ENCODE data around the gene TMEM232. TPM values are rescaled to one million over a fixed set of nuclear protein-coding genes. Genes with fewer than 3 reads are reported as not detected.

Gene TMEM232
- total and polyA plus RNA-seq, 12 donors: 0.26 to 4.4 (median 3.2) TPM

DNA sequence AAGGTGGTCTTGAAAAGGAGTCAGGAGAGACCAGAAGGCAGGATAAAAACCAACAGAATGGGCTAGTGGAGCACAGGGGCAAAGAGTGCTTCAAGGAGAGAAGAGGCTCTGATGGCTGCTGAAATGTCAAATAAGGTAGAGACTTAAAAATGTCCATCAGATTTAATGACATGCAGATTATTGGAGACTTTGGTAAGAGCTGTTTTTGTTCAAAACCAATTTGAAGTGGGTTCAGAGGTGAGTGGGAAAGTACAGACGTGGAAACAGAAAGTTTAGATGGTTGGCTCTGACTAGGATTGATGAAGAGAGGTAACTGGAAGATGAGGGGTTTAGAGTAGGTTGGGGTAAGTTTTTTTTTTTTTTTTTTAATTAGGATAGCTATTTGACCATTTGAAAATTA lies 26.5 kb upstream of the TMEM232 start:
- Histone ChIP-seq H3K9me3 (no peaks in the 10 kb centered on the region), H3K36me3 (peaks cover 0 to 98% (median 28%) of the 10 kb centered on the region in 9 donors), H3K4me3 (no peak overlapping the region), H3K4me1 (no peaks in the 10 kb centered on the region), H3K27me3 (no peaks in the 10 kb centered on the region), H3K27ac (no peak overlapping the region)
- intact Hi-C loops (cut with DNase I): loop anchor here in 6 of 10 donors (10.0 kb wide), 3 partner anchors 312 to 342 kb away; partner anchors contain the start of genes WDR36 (in 2 of the 6) and TSLP (in 1 of the 6)
- no peak for DNase-seq
- TF ChIP-seq, protein P1, sequence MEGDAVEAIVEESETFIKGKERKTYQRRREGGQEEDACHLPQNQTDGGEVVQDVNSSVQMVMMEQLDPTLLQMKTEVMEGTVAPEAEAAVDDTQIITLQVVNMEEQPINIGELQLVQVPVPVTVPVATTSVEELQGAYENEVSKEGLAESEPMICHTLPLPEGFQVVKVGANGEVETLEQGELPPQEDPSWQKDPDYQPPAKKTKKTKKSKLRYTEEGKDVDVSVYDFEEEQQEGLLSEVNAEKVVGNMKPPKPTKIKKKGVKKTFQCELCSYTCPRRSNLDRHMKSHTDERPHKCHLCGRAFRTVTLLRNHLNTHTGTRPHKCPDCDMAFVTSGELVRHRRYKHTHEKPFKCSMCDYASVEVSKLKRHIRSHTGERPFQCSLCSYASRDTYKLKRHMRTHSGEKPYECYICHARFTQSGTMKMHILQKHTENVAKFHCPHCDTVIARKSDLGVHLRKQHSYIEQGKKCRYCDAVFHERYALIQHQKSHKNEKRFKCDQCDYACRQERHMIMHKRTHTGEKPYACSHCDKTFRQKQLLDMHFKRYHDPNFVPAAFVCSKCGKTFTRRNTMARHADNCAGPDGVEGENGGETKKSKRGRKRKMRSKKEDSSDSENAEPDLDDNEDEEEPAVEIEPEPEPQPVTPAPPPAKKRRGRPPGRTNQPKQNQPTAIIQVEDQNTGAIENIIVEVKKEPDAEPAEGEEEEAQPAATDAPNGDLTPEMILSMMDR (IDR thresholded peaks at IDR 0.05): no peak
- no peak for ATAC-seq
- 73 to 84% methylated on average over 1 of the region's 1 CpG for WGBS, 2 donors

GRCh38 chr5:110751902-110752762 lies 25.7 kb upstream of the TMEM232 start:
- DNase-seq: no peak
- ATAC-seq: no peak

GRCh38 chr5:110738812-110739651 lies 12.6 kb upstream of the TMEM232 start, which contains the start of gene SLC25A46:
Gene SLC25A46, plus strand, starts transcription at chr5:110739007. Its CDS starts 113 bp downstream, at chr5:110739120.
- Histone ChIP-seq H3K27ac (peak within 1 kb of the TSS; percentile 65 to 95 (median 88)), H3K4me1 (peaks cover 0 to 36% (median 21%) of the 10 kb centered on the region in 9 donors), H3K27me3 (peaks cover 0 to 5% (median 0%) of the 10 kb centered on the region in 7 donors), H3K36me3 (peaks cover 0 to 20% (median 0%) of the 10 kb centered on the region in 9 donors), H3K9me3 (no peaks in the 10 kb centered on the region), H3K4me3 (peak within 1 kb of the TSS; percentile 72 to 96 (median 86))
- ATAC-seq: peak; percentile 97 to 99 (median 98)
- 0% methylated on average over 62 of the region's 62 CpGs for WGBS, 2 donors
- peak; percentile 81 to 89 for DNase-seq
- intact Hi-C loops (cut with DNase I): no loop called here
- TF ChIP-seq, protein P1 (IDR thresholded peaks at IDR 0.05): no peak

More at GRCh38 chr5:110751902-110752762, 25.7 kb upstream of the TMEM232 start:
- H3K27me3 ChIP-seq: no peaks in the 10 kb centered on the region
- no peak overlapping the region for H3K27ac ChIP-seq
- intact Hi-C loops (cut with DNase I): loop anchor here in 6 of 10 donors (10.0 kb wide), 3 partner anchors 313 to 343 kb away; partner anchors contain the start of genes WDR36 (in 2 of the 6) and TSLP (in 1 of the 6)
- no peaks in the 10 kb centered on the region for H3K9me3 ChIP-seq
- TF ChIP-seq, protein P1 (IDR thresholded peaks at IDR 0.05): no peak
- 82 to 84% methylated on average over 8 of the region's 8 CpGs for WGBS, 2 donors
- no peak overlapping the region for H3K4me3 ChIP-seq
- H3K36me3 ChIP-seq: peaks cover 0 to 98% (median 28%) of the 10 kb centered on the region in 9 donors
- H3K4me1 ChIP-seq: no peaks in the 10 kb centered on the region

DNA sequence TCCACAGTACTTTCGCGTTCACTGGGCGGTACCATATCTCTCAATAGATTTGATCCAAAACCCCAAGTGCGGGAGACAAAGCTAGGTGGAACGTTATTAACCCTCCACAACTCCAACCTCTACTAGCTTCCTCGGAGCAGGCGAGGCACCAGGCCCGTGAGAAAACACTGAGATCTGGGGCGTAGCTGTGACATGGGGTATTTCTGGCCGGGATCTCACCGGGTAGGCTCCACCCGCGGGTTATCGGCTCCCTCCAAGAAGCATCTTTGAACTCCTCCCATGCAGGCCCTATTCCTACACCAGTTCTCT lies 12.0 kb upstream of the TMEM232 start:
- ATAC-seq (peak; percentile 40 to 82 (median 74)), DNase-seq (no peak)
- peak overlapping the region; percentile 72 to 96 (median 86) for H3K4me3 ChIP-seq
- H3K27ac ChIP-seq: peak overlapping the region in 9 of 10 donors; percentile 85 to 95 (median 88)
- TF ChIP-seq, protein P1 (IDR thresholded peaks at IDR 0.05): no peak
- 0% methylated on average over 14 of the region's 14 CpGs for WGBS, 2 donors
- peaks cover 0 to 14% (median 0%) of the 10 kb centered on the region in 9 donors for H3K36me3 ChIP-seq
- intact Hi-C loops (cut with DNase I): no loop called here
- peaks cover 0 to 5% (median 0%) of the 10 kb centered on the region in 7 donors for H3K27me3 ChIP-seq
- H3K4me1 ChIP-seq: peaks cover 0 to 36% (median 21%) of the 10 kb centered on the region in 9 donors
- H3K9me3 ChIP-seq: no peaks in the 10 kb centered on the region
